ELR (cell line): Measurements from ENCODE around the gene PTGDS.
A peak's percentile ranks its signal among the peaks of the same experiment; 100 is the strongest.

Source experiments
- DNase-seq: peaks from one replicate; pipeline ENCODE4 v3.0.0-alpha.2; 2015; ENCODE audit warnings: low read depth

The PTGDS gene

DNA sequence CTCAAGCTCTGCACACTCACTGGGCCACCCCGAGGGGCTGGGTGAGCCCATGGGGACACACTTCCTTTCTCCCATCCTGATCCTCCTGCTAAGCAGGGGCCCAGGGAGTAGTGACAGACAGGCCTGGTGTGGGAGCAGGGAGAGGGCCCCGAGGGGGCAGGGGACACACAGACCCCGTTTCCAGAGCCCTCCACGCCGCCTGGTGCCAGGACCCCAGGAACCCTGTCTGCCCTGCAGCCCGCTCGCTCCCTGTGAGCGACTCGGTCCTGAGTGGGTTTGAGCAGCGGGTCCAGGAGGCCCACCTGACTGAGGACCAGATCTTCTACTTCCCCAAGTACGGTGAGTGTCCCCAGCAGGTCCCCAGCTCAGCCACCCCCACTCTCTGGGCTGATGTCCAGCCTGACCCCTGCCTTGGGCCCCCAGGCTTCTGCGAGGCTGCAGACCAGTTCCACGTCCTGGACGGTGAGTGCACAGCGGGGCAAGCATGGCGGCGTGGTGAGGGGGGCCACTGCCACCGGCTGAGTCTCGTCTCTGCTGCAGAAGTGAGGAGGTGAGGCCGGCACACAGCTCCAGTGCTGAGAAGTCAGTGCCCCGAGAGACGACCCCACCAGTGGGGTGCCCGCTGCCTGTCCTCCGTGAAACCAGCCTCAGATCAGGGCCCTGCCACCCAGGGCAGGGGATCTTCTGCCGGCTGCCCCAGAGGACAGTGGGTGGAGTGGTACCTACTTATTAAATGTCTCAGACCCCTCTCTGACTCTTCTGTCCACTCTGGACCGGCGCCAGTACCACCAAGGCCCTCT lies 30.9 kb upstream of the PTGDS start:
- no peak for DNase-seq

GRCh38 chr9:136947028-136947891 lies 30.0 kb upstream of the PTGDS start:
- no peak for DNase-seq

DNA sequence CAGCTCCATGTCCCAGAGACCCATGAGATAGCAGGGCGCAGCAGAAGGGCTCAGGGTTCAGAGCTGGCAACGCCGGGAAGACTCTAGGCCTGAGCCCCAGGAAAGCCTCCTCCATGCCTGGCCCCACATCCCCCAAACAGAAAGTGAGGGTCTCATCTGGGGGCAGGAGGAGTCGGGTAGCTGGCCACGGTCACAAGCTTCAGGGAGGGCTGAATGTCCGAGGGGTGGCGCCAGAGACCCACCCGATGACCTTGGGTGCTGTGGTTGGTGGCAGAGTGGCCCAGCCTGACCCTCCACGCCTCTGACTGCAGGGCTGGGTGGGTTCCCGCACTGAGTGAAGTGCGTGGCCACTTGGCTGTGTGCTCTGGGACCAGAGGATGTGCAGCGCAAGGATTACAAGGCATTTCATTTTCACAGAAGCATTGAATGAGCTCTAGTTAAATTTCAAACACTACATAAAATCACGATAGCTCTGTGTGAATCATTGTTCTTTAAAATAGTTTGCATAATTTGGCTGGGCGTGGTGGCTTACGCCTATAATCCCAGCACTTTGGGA lies 29.3 kb upstream of the PTGDS start:
- peak; percentile 52 for DNase-seq

GRCh38 chr9:136949239-136949816 lies 28.0 kb upstream of the PTGDS start:
- DNase-seq = no peak

GRCh38 chr9:136949817-136950655 lies 27.3 kb upstream of the PTGDS start:
- DNase-seq = peak; percentile 88

- DNase-seq = peak; percentile 23
These were observed 26.5 kb upstream of the PTGDS start for GRCh38 chr9:136950656-136951276.

DNA sequence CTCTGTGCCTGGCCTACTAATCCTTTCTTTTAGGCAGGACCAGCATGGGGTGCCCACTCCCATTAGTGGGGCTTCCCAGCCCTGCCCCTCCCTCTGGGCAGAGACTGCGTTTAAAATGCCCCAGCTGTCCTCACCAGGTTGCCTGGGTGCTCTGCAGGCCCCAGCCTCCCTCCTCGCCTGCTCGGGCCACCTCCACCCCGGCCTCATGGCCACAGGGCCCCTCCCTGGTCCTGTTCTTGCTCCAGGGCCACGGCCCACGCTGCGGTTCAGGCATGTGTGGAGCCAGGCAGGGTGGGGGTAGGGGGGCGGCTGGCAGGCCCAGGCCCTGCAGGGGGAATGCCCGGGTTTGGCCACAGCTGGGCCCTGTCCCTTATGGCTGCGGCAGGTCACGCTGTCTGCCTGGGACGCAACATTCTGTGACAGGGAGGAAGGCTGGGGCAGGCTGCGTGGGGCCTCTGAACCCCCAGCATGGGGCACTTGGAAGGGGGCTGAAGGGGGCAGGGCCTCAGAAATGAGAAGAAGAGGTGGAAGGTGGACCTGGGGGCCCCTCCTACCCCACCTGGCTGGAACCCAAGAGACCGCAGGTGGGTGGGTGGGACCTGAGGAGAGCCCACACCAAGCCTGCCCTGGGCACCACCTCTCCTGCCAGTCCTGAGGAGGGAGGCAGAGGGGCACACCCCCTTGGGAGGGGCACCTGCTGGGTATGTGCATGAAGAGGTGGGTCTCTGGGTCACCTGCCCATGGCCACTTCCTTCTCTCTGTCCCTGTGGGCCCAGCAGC lies 25.6 kb upstream of the PTGDS start, which contains the start of gene LCN12:
LCN12 (plus strand) TSS at position 733 of the 780 bp plus-strand sequence. CDS start 55 bp downstream, outside the sequence.
- no peak for DNase-seq

- no peak for DNase-seq
These were observed 24.9 kb upstream of the PTGDS start for GRCh38 chr9:136952321-136952850.

DNA sequence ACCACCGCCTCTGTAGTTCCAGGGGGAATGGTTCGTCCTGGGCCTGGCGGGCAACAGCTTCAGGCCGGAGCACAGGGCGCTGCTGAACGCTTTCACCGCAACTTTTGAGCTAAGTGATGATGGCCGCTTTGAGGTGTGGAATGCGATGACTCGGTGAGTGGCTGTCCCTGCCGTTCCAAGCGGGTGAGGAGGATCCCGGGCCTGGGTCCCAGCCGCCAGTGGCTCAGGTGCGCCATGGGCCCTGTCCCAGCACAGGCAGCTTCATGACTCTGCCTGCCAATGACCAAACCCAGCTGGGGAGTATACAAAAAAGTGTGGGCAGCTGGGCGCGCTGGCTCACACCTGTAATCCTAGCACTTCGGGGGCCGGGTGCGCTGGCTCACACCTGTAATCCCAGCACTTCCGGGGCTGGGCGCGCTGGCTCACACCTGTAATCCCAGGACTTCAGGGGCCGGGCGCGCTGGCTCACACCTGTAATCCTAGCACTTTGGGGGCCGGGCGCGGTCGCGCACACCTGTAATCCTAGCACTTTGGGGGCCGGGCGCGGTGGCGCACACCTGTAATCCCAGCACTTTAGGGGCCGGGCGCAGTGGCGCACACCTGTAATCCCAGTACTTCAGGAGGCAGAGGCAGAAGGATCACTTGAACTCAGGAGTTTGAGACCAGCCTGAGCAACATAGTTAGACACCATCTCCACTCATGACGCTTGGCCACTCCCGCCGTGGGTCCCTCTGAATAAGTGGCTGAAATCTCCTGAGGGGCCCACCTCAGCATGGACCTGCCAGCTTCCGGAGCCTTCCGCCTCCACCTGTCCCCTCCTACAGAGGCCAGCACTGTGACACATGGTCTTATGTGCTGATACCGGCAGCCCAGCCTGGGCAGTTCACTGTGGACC lies 24.2 kb upstream of the PTGDS start:
- DNase-seq = no peak

DNA sequence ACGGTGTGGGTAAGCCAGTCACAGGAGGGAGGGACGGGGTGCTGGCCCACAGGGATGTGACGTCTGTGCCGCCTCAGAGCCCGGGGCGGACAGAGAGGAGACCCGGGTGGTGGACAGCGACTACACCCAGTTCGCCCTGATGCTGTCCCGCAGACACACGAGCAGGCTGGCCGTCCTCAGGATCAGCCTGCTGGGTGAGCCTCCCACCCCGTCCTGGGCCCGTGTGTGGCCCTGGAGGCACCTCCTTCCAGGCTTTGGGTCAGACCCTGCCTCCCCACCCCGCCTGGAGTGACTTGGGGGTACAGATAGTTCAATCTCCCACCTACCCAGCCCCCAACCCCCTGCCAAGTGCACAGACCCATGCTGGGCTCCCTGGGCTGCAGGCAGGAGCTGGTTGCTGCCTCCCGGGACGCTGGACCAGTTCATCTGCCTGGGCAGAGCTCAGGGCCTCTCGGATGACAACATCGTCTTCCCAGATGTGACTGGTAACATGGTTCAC lies 23.5 kb upstream of the PTGDS start:
- DNase-seq = no peak

GRCh38 chr9:136954270-136955083 lies 22.8 kb upstream of the PTGDS start:
- no peak for DNase-seq

DNA sequence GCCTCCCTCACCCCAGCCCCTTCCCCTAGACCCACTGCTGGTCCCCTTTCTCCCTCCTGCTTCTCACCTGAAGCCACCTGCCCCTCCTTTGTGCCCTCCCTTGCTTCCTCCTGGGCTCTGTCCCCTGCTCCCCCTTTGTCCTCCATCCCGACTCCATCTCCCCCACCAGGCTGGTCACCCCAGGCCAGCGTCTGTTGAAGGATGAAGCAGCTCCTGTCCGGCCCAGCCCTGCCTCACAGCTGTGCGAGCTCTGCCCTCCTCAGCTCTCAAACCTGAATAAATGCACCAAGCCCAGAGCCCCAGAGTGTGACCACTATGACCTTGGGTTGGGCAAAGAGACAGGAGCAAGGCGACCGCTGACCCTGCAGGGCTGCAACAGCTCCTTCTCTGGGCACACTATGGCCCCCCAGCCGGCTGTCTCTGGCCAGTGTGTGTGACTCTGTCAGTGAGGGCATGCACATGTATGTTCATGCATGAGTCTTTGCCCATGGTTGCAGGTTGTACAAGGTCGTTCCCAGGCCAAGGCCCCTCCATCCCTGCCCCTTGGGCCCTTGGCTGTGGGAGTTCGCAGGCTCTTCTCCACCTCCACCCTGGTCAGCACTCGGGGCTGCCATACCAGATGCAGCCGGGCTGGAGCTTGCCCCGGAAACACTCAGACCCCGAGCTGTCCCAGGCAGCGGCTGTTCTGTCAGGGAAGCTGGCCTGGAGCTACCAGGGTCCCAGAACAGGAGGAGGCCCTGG lies 21.9 kb upstream of the PTGDS start:
- DNase-seq = no peak

- DNase-seq = no peak
These were observed 21.4 kb upstream of the PTGDS start for GRCh38 chr9:136955943-136956335.

DNA sequence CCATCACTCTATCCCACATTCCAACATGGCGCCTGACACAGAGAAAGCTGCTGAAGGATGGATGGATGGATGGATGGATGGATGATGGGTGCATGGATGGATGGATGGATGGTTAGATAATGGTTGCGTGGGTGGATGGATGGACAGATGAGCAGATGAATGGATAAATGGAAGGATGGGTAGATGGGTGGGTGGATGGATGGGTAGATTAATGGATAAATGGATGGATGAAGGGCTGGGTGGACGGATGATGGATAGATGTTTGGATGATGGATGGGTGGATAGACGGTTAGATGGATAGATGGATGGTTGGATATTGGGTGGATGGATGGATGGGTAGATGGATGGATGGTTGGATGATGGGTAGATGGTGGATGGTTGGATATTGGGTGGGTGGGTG lies 20.7 kb upstream of the PTGDS start:
- no peak for DNase-seq

GRCh38 chr9:136957461-136957860 lies 19.8 kb upstream of the PTGDS start:
- DNase-seq = no peak

DNA sequence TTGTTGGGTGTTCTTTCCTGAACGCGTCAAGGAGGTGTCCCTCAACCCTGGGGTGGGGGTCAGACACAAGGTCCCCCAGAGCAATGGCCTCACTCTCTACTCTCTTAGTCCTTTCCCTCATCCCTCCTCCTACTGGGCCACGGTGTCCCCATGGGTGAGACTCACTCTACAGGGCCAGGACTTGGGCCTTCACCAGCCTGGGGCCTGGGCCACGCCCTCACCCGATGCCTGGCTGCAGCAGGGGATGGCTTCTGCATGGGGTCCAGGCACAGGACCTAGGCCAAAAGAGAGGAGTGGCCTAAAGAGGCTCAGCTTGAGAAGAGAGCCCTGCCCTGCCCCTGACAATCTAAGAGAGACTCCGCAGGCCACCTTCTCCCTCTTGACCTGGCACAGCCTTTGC lies 19.4 kb upstream of the PTGDS start:
- no peak for DNase-seq

GRCh38 chr9:136958473-136958872 lies 18.8 kb upstream of the PTGDS start:
- DNase-seq = no peak
